ENCODE results near the gene SEC61A1. TPM values are rescaled to one million over a fixed set of nuclear protein-coding genes. Genes with fewer than 3 reads are reported as not detected.

Gene SEC61A1
- total RNA-seq, 1 donor from 2014 or later = 184 TPM

DNA sequence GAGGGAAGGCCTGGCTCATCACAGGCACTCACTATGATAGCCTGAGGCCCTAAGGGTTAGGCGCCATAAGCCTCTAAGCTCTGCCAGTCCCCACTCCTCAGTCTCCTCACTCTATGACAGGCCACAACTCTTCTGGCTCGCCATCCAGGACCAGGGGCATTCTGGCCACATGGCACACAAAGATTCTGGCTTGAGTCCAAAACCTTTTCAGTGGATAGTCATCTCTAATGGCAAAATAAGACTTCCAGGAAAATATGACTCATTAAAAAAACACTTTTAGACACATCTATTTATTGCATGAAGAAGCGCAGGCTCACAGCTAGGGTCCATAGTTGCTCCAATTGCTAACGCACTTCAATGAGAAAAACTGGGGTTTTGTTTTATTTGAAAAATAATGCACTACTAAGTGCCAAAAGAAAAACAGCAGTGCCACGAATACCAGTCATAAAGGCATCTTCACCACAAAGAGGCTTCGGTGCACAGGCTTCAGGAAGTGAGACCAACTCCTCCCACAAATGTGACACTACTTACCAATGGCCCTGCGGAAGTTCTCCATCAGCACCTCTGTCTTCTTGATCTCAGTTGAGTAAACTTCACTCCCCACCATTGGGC lies 60.2 kb downstream of the SEC61A1 start:
- H3K4me3 Mint-ChIP-seq = no peak overlapping the region
- TF ChIP-seq, protein P1, sequence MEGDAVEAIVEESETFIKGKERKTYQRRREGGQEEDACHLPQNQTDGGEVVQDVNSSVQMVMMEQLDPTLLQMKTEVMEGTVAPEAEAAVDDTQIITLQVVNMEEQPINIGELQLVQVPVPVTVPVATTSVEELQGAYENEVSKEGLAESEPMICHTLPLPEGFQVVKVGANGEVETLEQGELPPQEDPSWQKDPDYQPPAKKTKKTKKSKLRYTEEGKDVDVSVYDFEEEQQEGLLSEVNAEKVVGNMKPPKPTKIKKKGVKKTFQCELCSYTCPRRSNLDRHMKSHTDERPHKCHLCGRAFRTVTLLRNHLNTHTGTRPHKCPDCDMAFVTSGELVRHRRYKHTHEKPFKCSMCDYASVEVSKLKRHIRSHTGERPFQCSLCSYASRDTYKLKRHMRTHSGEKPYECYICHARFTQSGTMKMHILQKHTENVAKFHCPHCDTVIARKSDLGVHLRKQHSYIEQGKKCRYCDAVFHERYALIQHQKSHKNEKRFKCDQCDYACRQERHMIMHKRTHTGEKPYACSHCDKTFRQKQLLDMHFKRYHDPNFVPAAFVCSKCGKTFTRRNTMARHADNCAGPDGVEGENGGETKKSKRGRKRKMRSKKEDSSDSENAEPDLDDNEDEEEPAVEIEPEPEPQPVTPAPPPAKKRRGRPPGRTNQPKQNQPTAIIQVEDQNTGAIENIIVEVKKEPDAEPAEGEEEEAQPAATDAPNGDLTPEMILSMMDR (conservative IDR thresholded peaks at IDR 0.05) = no peak
- peaks cover 6% of the 10 kb centered on the region for H3K4me1 Mint-ChIP-seq
- no peaks in the 10 kb centered on the region for H3K9me3 Mint-ChIP-seq
- H3K27me3 Mint-ChIP-seq (ENCODE audit: low read depth) = no peaks in the 10 kb centered on the region
- DNase-seq (ENCODE audit: low read depth, low spot score) = no peak
- H3K36me3 Mint-ChIP-seq (ENCODE audit: low read depth) = peaks cover 5% of the 10 kb centered on the region
- no peak overlapping the region for H3K27ac Mint-ChIP-seq (ENCODE audit: unreplicated experiment)

DNA sequence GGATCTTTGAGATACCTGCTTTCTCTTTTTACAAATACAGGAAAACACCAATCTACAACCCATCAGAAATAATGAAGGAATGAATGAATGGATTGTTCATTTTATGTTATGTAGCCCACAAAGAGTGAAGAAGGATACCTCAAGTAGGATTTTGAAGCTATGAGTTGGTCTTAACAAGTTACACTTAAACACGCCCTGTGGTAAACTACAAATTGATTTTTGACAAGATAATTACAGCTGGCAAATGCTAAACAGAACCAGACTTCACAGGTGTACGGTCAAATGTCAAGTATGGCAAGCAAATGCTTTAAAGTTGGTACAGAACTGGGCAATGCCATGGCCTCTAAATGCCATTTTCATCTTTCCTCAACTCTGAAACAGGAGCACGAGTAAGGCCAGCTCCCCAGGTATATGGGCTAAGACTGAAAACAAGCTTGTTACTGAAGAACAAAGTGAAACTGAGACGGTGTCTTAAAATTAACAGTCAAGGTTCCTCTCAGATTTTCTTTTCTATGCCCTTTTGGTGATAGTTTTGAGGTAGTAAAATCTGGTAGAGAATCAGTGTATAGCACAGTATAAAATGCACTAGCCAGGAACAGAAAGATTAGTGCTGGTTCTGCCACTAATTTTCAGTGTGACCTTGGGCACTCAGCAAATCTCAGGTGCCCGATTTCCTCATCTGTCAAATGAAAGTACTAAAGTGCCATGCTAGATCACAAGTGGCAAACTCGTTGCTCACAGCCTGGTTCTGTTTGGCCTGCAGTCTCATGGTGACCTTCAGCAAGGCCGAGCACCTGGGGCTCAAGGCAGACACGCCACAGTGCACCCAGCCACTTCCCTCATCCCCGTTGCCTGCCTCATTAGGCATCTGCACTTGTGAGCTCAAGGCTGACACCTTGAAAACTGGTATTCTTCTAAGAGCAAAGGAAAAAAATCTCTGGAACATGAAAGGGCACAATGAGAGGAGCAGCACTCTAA lies 61.9 kb downstream of the SEC61A1 start:
- Mint-ChIP-seq H3K36me3 (ENCODE audit: low read depth) (peaks cover 5% of the 10 kb centered on the region), H3K4me3 (no peak overlapping the region), H3K4me1 (no peaks in the 10 kb centered on the region), H3K27ac (ENCODE audit: unreplicated experiment) (no peak overlapping the region), H3K9me3 (no peaks in the 10 kb centered on the region), H3K27me3 (ENCODE audit: low read depth) (no peaks in the 10 kb centered on the region)
- TF ChIP-seq, protein P1 (conservative IDR thresholded peaks at IDR 0.05) = no peak
- no peak for DNase-seq (ENCODE audit: low read depth, low spot score)

Other genes starting within 250 kb of the SEC61A1 start
- gene MGLL, start 229.9 kb upstream of the SEC61A1 start, total RNA-seq = 11.3 and 13.3 TPM in 2 replicates
- not detected in 2 replicates for gene KBTBD12, start 137.2 kb upstream of the SEC61A1 start, total RNA-seq
- 92.4 and 93.1 TPM in 2 replicates for gene RUVBL1, start 71.4 kb downstream of the SEC61A1 start, total RNA-seq
- 20.2 and 23.4 TPM in 2 replicates for gene EEFSEC, start 101.0 kb downstream of the SEC61A1 start, total RNA-seq